GM18498 (cell line): ENCODE data around the gene LACRT.
"Not testable (repeated sequence)": the region's sequence is repeated elsewhere in the genome, so short reads cannot be mapped to it uniquely, and the experiment has no call there.

Experiments used
- ATAC-seq: cut with Tn5 transposase; IDR thresholded peaks from one replicate; pipeline ENCODE4 v1.9.1; 2021; ENCODE audit warnings: mild to moderate bottlenecking, moderate library complexity; ENCODE audit not compliant: unreplicated experiment

The LACRT gene

DNA sequence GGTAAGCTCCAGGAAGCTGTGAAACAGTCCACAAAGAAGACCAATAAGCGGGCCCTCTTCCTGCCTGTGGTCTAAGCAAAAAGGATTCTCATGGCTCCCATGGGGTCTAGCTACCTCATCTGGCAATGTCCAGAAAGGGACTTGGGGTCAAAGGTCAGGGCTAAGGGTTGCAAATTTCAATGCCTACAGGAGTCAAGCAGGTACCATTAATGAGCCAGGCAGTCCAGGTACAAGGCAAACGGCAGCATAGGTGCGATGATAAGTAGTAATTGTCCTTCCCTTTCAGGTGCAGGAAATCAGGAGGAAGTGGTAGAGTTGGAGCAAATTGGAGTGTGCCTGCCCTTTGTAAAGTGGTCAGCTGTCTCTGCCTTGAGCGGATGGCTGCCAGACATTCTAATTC, 6.4 kb upstream of the LACRT start:
- ATAC-seq: no peak

DNA sequence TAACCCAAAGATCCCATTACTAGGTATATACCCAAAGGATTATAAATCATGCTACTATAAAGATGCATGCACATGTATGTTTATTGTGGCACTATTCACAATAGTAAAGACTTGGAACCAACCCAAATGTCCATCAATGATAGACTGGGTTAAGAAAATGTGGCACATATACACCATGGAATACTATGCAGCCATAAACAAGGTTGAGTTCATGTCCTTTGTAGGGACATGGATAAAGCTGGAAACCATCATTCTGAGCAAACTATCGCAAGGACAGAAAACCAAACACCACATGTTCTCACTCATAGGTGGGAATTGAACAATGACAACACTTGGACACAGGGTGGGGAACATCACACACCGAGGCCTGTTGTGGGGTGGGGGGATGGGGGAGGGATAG, 4.4 kb upstream of the LACRT start:
- ATAC-seq: not testable (repeated sequence)

DNA sequence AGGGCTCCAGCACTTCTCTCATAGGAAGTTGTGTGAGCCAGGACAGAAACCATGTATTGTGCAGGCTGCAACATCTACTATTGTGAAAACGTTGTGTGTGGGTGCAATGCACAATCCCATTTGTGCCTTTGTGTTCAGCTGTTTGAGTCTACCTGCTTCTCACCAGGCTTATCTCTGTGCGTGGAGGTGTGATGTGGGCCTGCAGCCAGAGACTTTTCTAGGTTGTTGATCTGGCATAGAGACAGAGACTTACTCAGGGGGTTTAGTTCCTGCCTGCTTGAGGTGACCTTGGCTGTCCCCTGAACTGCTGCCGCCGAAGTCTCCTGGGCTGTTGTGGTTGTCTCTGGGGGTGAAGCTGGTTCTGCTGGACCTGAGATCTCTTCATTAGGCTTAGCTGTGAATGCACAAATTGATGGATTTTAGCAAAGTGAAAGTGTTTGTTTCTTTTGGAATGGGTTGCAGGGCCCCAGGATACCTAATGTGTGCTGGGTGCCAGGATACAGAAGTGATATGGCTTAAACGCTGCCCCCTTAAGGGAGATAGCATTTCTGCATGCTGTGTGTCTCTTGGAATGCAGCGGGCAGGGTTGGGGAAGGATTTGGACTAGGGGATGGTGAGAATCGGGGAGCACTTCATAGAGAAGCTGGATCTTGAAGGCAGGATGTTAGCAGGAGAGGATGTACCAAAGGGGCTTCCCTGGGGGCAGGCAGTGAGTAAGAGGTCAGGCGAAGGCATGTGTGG, 2.5 kb downstream of the LACRT start:
- no peak for ATAC-seq

DNA sequence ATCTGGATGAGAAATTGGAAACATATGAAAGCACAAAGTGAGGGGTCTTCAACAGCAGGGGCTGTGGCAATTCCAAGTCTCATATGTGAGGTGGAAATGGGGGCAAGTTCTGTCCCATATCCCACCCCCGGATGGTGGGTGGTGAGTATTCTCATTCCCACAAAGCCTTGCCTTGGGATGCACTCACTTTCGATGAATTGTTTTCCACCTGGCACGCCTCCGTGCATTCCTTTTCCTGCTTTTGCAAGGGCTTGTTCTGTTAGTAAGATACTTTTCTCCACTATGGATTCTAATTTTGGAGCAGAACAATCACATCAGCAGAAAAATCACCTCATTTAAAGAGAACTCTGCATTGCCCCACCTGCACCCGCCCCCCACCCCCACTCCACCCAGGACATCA, 3.1 kb downstream of the LACRT start:
- ATAC-seq: no peak

DNA sequence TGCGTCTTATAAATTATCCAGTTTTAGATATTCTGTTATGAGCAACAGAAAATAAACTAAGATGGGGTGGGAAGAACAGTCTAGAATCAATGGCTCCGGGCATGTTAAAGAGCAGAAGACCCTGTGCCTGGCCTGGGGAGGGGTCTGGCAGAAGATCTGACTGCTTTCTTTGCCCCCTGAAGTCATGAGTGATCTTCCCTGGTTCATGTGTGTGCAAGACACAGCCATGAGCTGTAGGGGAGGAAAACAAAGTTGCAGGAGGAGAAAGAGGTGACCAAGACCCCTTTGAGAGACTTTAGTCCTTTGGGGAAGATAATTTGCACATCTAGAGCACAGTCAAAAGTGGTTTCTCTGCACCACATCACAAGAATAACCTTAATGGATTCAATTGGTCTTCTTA, 4.8 kb downstream of the LACRT start:
- ATAC-seq: no peak

DNA sequence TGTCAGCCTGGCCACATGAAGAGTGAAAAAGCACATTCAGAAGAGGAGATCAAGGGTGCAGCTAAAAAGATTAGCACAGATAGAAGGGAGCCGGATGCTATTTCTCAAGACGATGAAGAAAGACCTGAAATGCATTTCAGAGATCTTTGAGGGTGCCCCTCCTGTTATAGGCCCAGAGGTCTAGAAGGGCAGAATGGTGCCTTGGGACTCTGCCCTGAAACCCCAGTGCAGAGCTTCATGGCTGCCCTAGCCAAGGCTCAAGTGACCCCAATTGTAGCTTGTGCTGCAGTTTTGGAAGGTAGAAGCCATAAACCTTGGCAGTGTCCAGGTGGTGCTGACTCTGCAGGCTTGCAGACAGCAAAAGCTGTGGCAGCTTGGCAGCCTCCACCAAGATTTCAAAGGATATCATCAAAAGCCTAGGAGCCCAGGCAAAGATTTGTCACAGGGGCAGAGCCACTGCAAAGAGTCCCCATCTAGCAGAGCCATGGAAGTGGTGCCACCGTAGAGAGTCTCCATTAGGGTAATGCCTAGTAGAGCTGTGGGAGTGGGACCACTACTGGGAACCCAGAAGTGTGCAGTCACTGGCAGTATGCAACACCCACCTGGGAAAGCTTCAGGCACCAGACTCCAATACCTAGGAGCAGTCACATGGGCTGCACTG, 6.4 kb downstream of the LACRT start:
- no peak for ATAC-seq

DNA sequence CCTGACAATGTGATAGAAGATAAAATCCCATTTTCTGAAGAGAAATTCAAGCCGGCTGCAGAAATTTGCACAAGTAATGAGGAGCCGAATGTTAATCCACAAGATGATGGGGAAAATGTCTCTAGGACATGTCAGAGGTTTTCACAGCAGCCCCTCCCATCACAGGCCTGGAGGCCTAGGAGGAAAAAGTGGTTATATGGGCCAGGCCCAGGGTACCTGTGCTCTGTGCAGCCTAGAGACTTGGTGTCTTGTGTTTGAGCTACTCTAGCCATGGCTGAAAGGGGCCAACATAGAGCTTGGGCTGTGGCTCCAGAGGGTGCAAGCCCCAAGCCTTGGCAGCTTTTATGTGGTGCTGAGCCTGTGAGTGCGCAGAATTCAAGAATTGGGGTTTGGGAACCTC, 7.4 kb downstream of the LACRT start:
- ATAC-seq: no peak

DNA sequence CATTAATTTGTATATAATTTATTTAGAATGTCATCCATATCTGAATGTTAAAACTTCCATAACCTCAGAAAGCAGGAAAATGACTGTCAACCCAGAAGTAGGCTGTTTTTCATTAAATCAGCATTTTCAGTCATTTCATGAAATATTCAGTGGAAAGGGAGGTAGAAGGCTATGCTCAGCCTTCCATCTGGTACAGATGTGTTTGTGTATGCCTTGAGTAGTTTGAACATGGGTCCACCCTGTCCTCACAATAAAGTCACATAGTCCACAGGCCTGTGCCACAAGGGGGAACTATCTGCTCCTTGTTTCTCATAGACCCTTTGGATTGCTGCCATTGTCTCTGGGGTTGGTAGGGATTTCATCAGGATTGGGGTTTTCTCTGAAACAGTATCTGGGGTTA, 9.1 kb downstream of the LACRT start:
- ATAC-seq: no peak

DNA sequence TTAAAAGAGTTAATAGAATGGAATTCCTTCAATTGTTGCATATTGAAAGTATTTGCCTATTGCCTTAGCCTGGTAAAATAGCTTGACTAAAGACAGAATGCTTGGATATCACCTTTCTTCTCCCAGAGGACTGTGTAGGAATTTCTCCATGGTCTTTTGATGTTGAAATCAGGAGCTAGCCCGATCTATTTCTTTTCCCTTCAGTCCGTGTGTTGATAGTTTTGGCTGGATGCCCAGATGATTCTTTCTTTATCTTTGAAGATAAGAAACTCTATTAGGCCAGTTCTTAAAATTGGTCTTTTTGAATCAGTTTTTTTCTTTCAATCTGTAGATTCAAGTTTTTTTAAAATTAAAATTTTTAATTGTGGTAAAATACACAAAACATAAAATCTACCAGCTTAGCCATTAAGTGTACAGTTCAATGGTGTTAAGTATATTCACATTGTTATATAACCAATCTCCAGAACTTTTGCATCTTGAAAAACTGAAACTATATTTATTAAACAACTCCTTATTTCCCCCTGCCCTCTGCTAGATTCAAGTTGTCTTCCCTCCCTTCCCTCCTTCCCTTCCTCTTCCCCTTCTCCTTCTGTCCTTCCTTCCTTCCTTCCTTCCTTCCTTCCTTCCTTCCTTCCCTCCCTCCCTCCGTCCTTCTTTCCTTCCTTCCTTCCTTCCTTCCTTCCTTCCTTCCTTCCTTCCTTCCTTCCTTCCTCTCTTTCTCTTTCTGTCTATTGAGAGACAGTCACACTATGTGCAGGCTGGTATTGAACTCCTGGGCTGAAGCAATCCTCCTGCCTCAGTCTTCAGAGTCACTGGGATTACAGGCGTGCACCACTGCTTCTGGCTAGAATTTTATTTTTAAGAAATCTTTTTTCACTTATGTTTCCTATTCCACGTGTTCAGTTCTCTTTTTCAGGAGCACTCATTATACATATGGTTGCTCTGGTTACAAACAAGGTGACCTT, 10.1 kb downstream of the LACRT start:
- no peak for ATAC-seq

DNA sequence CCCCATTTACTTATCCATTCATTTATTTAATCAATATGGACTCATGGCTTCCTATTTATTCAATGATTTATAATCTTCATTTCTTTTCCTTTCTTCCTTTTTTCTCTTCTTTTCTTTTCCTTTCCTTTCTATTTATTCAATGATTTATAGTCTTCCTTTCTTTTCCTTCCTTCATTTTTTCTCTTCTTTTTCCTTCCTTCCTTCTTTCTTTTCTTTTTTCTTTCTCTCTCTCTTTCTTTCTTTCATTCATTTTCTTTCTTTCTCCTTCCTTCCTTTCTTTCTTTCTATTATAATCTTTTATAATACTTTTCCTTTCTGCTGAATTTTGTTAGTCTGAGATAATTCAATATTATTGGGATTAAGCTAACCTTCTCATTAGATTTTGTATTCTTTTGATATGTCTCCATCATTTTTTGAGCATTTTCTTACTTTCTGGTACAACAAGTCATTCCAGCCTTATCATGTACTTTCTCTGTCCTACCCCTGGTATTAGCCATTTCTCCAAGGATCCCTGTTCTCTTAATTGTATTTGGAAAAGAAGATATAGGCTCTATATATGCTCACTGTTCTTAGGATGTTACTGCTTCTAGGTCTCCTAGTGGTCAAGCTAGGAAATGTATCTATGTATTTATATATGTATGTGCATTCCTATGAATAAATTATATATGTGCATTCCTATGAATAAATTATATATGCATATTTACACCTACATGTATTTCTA, 12.1 kb downstream of the LACRT start:
- no peak for ATAC-seq

DNA sequence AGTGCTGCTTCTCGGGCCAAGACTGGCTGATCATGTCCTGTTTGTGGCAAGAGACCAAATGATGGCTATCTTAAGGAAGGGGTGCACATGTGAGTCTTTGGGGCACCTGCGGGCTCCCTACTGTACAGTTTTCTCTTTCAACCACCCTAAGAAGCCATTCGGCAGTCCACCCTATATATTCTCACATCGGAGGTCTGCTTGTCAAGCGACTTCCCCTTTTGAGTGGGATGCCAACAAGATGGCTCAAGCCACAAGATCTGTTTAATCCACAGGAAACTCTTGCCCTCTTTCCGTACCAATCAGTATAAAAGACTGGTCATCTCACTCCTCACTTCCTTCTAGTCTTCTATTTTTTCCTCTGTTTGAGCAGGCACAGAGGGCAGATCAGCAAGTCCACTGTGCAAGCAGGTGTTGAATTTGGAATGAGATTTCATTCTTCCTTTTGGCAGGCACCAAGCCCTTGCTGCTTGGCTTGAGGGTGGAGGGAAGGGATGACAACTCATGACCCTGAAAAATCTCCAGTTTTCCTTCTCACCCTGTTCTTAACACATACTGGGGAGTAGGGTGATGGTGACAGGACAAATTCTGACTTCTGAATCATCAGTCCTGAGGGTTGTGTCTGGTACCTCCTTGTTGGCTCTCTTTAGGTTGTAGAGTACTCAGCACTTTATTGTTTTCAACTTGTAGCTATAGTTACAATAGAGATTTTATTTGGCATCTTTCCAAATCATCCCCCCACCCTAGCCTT, 17.6 kb downstream of the LACRT start:
- no peak for ATAC-seq

DNA sequence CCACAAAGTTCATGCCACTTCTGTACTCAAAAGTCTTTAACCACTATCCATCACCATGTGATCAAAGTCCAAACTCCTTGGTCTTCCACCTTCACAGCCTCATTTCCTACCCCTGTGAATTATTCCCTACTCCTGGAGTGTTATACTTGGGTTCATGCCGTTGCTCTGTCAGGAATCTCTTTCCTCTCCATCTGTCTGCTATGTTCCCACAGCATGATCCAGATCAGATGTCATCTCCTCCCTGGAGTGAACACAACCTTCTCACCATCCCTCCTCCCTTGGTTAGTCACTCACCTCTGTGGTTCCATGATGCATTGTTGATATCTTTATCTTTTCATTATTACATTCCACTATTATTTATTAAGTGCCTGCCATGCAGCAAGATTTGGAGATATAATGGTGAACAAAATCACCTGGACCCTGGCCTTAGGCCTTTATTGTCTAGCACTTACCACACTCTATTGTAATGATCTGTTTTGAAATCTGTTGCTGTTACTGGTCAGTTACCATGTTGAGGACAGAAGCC, 22.4 kb downstream of the LACRT start:
- no peak for ATAC-seq

DNA sequence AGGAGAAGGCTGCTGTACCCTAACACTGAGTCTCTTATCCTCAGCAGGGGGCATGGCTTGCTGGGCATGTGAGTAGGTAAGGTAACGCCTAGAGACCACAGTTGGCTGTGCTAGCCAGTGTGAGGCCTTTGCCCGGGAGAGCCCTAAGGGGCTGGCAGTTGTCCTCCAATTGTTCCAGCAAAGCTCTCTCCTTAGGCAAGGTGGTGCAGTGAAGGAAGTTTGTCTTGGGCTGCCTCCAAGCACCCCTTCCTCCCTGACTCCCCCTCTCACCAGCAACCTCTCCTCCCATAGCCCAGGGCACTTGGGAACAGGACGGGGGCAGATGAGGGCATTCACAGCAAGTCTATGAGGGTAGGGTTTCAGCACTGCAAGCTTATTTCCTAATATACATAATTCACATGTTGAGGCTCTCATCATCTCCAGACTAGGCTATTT, 23.0 kb downstream of the LACRT start:
- no peak for ATAC-seq

DNA sequence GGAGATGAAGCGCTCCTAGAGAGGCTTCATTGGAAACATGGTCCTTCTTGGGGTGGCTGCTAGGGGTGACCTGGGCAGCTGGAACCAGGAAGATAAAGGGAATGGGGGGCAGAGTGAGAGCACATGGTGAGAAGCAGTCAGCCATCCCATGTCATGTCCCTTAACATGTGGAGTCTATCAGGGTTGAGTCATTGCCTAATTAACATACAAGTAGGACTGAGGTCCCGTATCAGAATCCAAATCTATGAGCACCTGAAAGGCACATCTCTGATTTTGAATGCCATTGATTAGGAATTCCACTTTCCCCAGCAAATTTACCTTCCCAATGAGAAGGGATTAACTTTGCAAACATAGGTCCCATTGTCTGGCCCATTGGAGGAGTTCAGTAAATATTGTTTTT, 25.9 kb downstream of the LACRT start:
- no peak for ATAC-seq

DNA sequence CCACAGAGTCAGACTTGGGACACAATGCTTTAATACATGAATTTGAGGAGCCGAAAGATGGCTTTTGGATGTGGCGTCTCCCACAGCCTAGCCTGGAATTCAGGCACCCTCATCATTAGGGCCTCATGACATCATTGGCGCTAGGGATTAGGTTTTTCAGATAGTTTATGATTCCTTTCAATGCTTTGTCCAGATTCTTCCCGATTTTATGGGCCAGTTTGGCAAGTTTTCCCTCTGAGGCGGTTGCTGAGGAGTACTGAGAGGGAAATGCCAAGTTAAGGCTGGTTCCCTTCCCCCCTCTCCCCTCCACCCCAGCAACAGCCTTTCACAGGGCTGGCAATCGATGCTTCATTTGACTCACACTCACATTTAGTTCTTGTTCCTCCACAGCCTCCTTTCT, 26.5 kb downstream of the LACRT start:
- ATAC-seq: no peak

DNA sequence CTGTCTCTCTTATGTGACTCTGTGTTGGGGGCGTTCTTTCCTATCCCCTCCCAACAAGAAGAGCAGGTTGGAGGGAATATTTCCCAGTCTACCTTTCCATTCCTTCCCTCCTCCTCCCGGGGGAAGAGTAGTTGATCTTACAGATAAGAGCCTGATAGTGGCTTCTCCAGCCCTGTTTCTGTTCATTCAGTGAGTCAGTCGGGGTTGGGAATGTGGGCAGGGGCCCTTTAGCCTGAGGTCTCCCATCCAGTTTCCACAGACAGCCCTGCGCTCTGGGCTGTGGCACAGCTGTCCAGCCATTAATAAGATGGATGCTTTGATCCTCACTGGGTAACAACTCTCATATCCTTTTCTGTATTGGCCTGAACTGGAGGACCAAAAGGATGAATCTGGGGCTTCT, 28.1 kb downstream of the LACRT start:
- ATAC-seq: no peak

DNA sequence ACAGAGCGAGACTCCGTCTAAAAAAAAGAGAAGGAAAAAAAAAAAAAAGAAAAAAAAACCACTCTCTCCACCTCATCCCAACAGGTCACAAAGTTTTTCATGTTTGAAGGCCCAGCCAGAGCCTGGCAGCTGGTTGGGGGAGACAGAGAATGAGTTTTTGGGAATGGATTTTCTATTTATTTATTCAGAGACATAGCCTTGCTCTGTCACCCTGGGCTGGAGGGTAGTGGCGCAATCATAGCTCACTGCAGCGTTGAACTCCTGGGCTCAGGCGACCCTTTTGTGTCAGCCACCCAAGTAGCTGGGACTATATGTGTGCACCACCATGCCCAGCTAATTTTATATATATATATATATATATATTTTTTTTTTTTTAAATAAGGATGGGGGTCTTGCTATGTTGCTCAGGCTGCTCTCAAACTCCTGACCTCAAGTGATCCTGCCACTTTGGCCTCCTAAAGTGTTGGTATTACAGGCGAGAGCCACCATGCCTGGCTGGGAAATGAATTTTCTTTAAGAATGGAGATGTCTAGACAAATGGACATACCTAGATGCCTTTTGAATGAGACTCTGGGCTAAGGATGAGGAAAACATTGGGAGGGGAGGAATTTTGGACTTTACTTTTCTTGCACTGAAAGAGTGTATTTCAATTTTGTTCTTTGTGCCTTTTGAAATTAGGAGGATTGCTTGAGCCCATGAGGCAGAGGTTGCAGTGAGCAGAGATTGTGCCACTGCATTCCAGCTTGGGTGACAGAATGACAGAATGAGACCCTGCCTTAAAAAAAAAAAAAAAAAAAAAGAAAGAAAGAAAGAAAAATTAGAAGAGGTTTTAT, 29.3 kb downstream of the LACRT start:
- ATAC-seq: no peak

DNA sequence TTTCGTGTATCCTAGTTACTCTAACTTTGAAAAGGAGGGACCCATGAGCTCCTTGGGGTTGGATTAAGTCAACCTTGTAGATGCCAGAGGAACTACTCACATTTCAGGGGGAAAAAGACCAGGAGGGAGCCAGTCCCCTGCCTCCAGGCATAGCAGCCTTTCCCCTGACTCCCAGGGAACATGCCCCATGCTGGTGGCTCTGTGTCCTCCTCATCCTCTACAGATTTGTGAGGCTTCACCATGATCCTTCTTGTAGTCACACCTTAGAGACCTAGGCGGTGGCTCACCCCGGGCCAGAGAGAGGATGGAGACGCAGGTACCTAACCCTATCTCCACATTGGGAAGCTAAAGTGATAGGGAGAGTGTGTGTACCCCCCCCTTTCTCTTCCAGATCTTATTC, 30.3 kb downstream of the LACRT start:
- no peak for ATAC-seq

DNA sequence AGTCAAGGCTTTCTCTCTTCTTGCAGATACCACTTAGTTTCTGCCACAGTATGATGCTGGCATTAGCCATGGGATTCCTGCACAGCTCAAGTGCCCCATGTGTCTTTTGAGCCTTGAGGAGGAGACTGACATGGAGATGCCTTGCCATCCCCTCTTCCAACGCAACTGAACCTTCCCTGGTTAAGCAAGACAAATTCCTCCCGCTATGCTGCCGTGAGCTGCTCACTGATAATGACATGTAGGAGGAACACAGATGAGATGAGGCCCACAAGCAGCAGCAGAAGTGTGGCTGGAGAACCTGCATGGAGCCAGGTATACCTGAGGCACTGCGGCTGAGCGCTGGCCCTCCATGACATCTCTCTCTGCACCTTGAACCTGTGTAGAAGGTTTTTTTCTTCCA, 30.8 kb downstream of the LACRT start:
- ATAC-seq: no peak
